GM12878 (cell line): ENCODE measurements around the gene SFN. TPM values are rescaled to one million over a fixed set of nuclear protein-coding genes. Genes with fewer than 3 reads are reported as not detected.

Experiments used
- ATAC-seq: fragments of 200-7000 bp; cut with Tn5 transposase; 3 replicates; pipeline ENCODE4 v1.9.1; 2020; ENCODE audit warnings: mild to moderate bottlenecking, moderate library complexity
- BruUV-seq: library from RNA; stranded (reverse); fragments of 400-500 nt; replicated peaks from 2 replicates; lab custom pipeline; 2021; lab: Mats Ljungman, UMichigan
- CTCF ChIA-PET: fragments of 300-600 bp; sonication (Branson Sonifier 250); formaldehyde crosslinking; extraction: SDS; loops from one replicate; lab custom pipeline; 2021; ENCODE audit warnings: inconsistent platforms; lab: Yijun Ruan, JAX
- POLR2A ChIA-PET: fragments of 350-600 bp; formaldehyde crosslinking; extraction: SDS; loops from one replicate; lab custom pipeline; 2021; ENCODE audit warnings: inconsistent platforms; lab: Charles Lee
- RAD21 ChIA-PET: fragments of 300-600 bp; sonication (Branson Sonifier 250); formaldehyde crosslinking; loops from one replicate; lab custom pipeline; 2023; ENCODE audit warnings: antibody characterized with exemption; ENCODE audit not compliant: unreplicated experiment; lab: Charles Lee
- SMC1A ChIA-PET: fragments of 300-600 bp; sonication (Branson Sonifier 250); formaldehyde crosslinking; loops from one replicate; lab custom pipeline; 2023; ENCODE audit not compliant: unreplicated experiment, uncharacterized antibody; lab: Charles Lee
- DNase-seq: peaks from one replicate; pipeline ENCODE4 v3.0.0-alpha.2; 2011; ENCODE audit warnings: low read depth, low spot score
- FAIRE-seq: peaks from 3 replicates; lab custom pipeline; 2011; peaks lifted over from hg19 to GRCh38; lab: Jason Lieb, UNC
- H2AFZ ChIP-seq: 2 replicates; pipeline ENCODE4 v1.6.0; 2011; ENCODE audit warnings: low read depth, low read length, control low read depth; ENCODE audit not compliant: control insufficient read depth
- H3K27ac ChIP-seq: 2 replicates; pipeline ENCODE4 v1.5.1; 2011; ENCODE audit warnings: control low read depth; ENCODE audit not compliant: control insufficient read depth, insufficient read depth
- H3K27me3 ChIP-seq, 2 experiments: replicated peaks in 1 of 2; 2 replicates each; pipeline versions ENCODE4 v1.6.0 to v1.6.1; 2011; ENCODE audit warnings: low read length in 1 of 2; ENCODE audit not compliant: control insufficient read depth in 2 of 2, insufficient read depth in 2 of 2
- H3K36me3 ChIP-seq, 2 experiments: 2 replicates each; pipeline ENCODE4 v1.5.1; 2011; ENCODE audit warnings: low read length in 1 of 2; ENCODE audit not compliant: control insufficient read depth in 2 of 2, insufficient read depth in 2 of 2
- H3K4me1 ChIP-seq: 2 replicates; pipeline ENCODE4 v1.6.1; 2011; ENCODE audit warnings: mild to moderate bottlenecking, low read length, moderate library complexity, mixed read lengths; ENCODE audit not compliant: control insufficient read depth, insufficient read depth
- H3K4me2 ChIP-seq: 2 replicates; pipeline ENCODE4 v1.6.0; 2011; ENCODE audit warnings: control low read depth; ENCODE audit not compliant: control insufficient read depth, insufficient read depth
- H3K4me3 ChIP-seq: fragments of 200-600 bp; sonication (generic); 2 replicates; pipeline ENCODE4 v1.5.1; 2016
- H3K79me2 ChIP-seq: 2 replicates; pipeline ENCODE4 v1.6.0; 2011; ENCODE audit warnings: low read length; ENCODE audit not compliant: control insufficient read depth, insufficient read depth
- H3K9ac ChIP-seq: 2 replicates; pipeline ENCODE4 v1.8.0; 2011; ENCODE audit warnings: low read length, control low read depth, mixed read lengths; ENCODE audit not compliant: control insufficient read depth, insufficient read depth
- H3K9me3 ChIP-seq: replicated peaks from 3 replicates; pipeline ENCODE4 v1.5.1; 2011; ENCODE audit warnings: mild to moderate bottlenecking, low read length; ENCODE audit not compliant: control insufficient read depth, insufficient read depth
- H4K20me1 ChIP-seq: 2 replicates; pipeline ENCODE4 v1.6.0; 2011; ENCODE audit not compliant: control insufficient read depth, insufficient read depth
- HDAC6 ChIP-seq: fragments of 200-600 bp; sonication (generic); IDR thresholded peaks from one replicate; pipeline ENCODE4 v1.8.0; 2017; ENCODE audit warnings: antibody characterized with exemption; ENCODE audit not compliant: unreplicated experiment
- IKZF2 ChIP-seq, 2 experiments: fragments of 450-650 bp; IDR thresholded peaks; 2 replicates each; pipeline ENCODE4 v1.6.1; 2017; ENCODE audit warnings: mild to moderate bottlenecking in 2 of 2, moderate library complexity in 2 of 2
- MAX ChIP-seq: IDR thresholded peaks from 2 replicates; pipeline ENCODE4 v1.6.1; 2012; ENCODE audit warnings: low read depth, low read length, improper control_type of control experiment
- POLR2A ChIP-seq: IDR thresholded peaks from 2 replicates; pipeline ENCODE4 v1.6.1; 2011; ENCODE audit warnings: low read depth, mild to moderate bottlenecking, low read length
- POU2F2 ChIP-seq: IDR thresholded peaks from 3 replicates; pipeline ENCODE4 v1.6.1; 2011; ENCODE audit warnings: low read depth, mild to moderate bottlenecking, low read length, borderline replicate concordance
- RFX5 ChIP-seq: IDR thresholded peaks from 2 replicates; pipeline ENCODE4 v1.6.1; 2011; ENCODE audit warnings: low read depth, low read length, improper control_type of control experiment
- SIN3A ChIP-seq: IDR thresholded peaks from 2 replicates; pipeline ENCODE4 v1.6.1; 2012; ENCODE audit warnings: low read depth, low read length, improper control_type of control experiment
- SIX5 ChIP-seq: IDR thresholded peaks from 2 replicates; pipeline ENCODE4 v1.6.1; 2011; ENCODE audit warnings: mild to moderate bottlenecking, low read depth, low read length, moderate library complexity; ENCODE audit not compliant: severe bottlenecking
- SMARCA5 ChIP-seq: fragments of 450-650 bp; IDR thresholded peaks from 2 replicates; pipeline ENCODE4 v1.6.1; 2017; ENCODE audit warnings: mild to moderate bottlenecking
- SMC3 ChIP-seq: IDR thresholded peaks from 2 replicates; pipeline ENCODE4 v1.6.1; 2011; ENCODE audit warnings: low read length, improper control_type of control experiment, borderline replicate concordance
- ZNF217 ChIP-seq: fragments of 450-650 bp; IDR thresholded peaks from 2 replicates; pipeline ENCODE4 v1.6.1; 2017; ENCODE audit warnings: antibody characterized with exemption, mild to moderate bottlenecking
- WGBS: methylation state at CpG from one replicate; pipeline ENCODE4 v1.1.6; 2016; ENCODE audit warnings: low lambda C conversion rate; ENCODE audit not compliant: insufficient replicate concordance, insufficient coverage; ENCODE audit errors: missing lambda C conversion rate; 5-methylcytosine and 5-hydroxymethylcytosine counted together
- in situ Hi-C: fragments of 300-500 bp; cut with MboI; formaldehyde crosslinking; loops from 9 replicates; pipeline ENCODE4 v1.14.3; 2018; ENCODE audit warnings: mixed read lengths
- intact Hi-C: fragments of 100-400 bp; cut with micrococcal nuclease; formaldehyde crosslinking; loops from one replicate; pipeline ENCODE4 v1.14.2; 2022; ENCODE audit not compliant: unreplicated experiment
- polyA plus RNA-seq, 11 experiments: library from polyadenylated mRNA; depleted of rRNA in 4 of 11; unstranded in 6 of 11; stranded (reverse) in 5 of 11; fragments of >200 nt; fragmentation: Nextera tagmentation in 4 of 11; fragmentation: Illumina TruSeq in 1 of 11; extraction: Ambion mirVana in 4 of 11; extraction: Trizol in 1 of 11; gene quantifications; 1 replicate in 1 of 11; 2 replicates in 10 of 11; pipeline versions ENCODE4 v1.2.1 to v1.2.3, GENCODE V29; 2011 to 2016; ENCODE audit warnings: inconsistent platforms in 2 of 11, missing spikeins in 2 of 11, low read depth in 1 of 11
- total RNA-seq, 4 experiments: library from RNA; depleted of rRNA in 3 of 4; stranded (reverse); fragments of >200 nt in 3 of 4; fragmentation: Illumina TruSeq in 1 of 4; extraction: Trizol in 1 of 4; gene quantifications; 2 replicates each; pipeline versions ENCODE4 v1.2.1 to v1.2.3, GENCODE V29; 2013 to 2021

The SFN gene
- total and polyA plus RNA-seq, 10 of the 15 experiments (the other 5 are each of a cell fraction or from before 2014, with no cell fraction given), result 0.19 to 2.9 (median 1.0) TPM

GRCh38 chr1:26853600-26853999, 9.3 kb upstream of the SFN start:
- H3K4me1 ChIP-seq, result no peaks in the 10 kb centered on the region
- DNase-seq (no peak), ATAC-seq (no peak), FAIRE-seq (no peak)
- SMC1A ChIA-PET, result interaction anchor here (0.6 kb wide), 1 partner anchor 121 kb away, joined by 3 read pairs; no protein-coding TSS in a partner anchor
- H3K27me3 ChIP-seq, result no peaks in the 10 kb centered on the region
- no peak overlapping the region for H3K4me2 ChIP-seq
- no peaks in the 10 kb centered on the region for H4K20me1 ChIP-seq
- H3K4me3 ChIP-seq, result no peak overlapping the region
- intact Hi-C loops (loop anchor here (1.0 kb wide), 1 partner anchor 25 kb away; no protein-coding TSS in a partner anchor), in situ Hi-C loops (no loop called here)
- H3K27ac ChIP-seq, result no peak overlapping the region
- no peak overlapping the region for H3K9ac ChIP-seq
- WGBS, result 96% methylated on average over 10 of the region's 10 CpGs
- RAD21 ChIA-PET, result no interaction called here
- BruUV-seq, result no TSS peak
- peaks cover 27 to 51% of the 10 kb centered on the region in 2 experiments for H3K36me3 ChIP-seq
- TF ChIP-seq RFX5, result no peak
- no peak for TF ChIP-seq SIN3A
- TF ChIP-seq SMC3, result no peak
- no peak for TF ChIP-seq IKZF2 (IDR thresholded peaks at IDR 0.05)
- TF ChIP-seq POLR2A, result no peak
- no peak for TF ChIP-seq SMARCA5
- POLR2A ChIA-PET, result no interaction called here
- CTCF ChIA-PET, result interaction anchor here (0.8 to 1.7 kb wide), 3 partner anchors 15 to 44 kb away, joined by 3 to 4 read pairs (median 3); no protein-coding TSS in a partner anchor
- no peak overlapping the region for H2AFZ ChIP-seq
- no peaks in the 10 kb centered on the region for H3K9me3 ChIP-seq
- H3K79me2 ChIP-seq, result no peaks in the 10 kb centered on the region

- Histone ChIP-seq H3K36me3 (peaks cover 21 to 39% of the 10 kb centered on the region in 2 experiments), H2AFZ (no peak overlapping the region), H3K4me2 (no peak overlapping the region), H4K20me1 (no peaks in the 10 kb centered on the region), H3K27me3 (no peaks in the 10 kb centered on the region), H3K4me1 (no peaks in the 10 kb centered on the region), H3K27ac (no peak overlapping the region), H3K79me2 (no peaks in the 10 kb centered on the region), H3K9me3 (no peaks in the 10 kb centered on the region), H3K4me3 (no peak overlapping the region), H3K9ac (no peak overlapping the region)
- intact Hi-C loops (no loop called here), in situ Hi-C loops (no loop called here)
- ChIA-PET POLR2A (interaction anchor here (0.5 kb wide), 1 partner anchor 46 kb away, joined by 3 read pairs; no protein-coding TSS in a partner anchor), SMC1A (interaction anchor here (1.2 to 1.4 kb wide), 2 partner anchors 10 to 43 kb away, joined by 4 read pairs; no protein-coding TSS in a partner anchor), RAD21 (interaction anchor here (1.0 to 1.6 kb wide), 2 partner anchors 10 to 32 kb away, joined by 4 to 5 read pairs; no protein-coding TSS in a partner anchor), CTCF (interaction anchor here (0.6 to 2.8 kb wide), 8 partner anchors 10 to 251 kb away, joined by 3 to 11 read pairs (median 4); no protein-coding TSS in a partner anchor)
- FAIRE-seq (no peak), ATAC-seq (no peak), DNase-seq (no peak)
- WGBS, result 98% methylated on average over 5 of the region's 5 CpGs
- TF ChIP-seq HDAC6, result no peak
- TF ChIP-seq SIX5, result no peak
- no peak for TF ChIP-seq ZNF217
- no peak for TF ChIP-seq POU2F2
- no peak for TF ChIP-seq MAX
- no TSS peak for BruUV-seq
Measured at GRCh38 chr1:26854906-26855305, 8.0 kb upstream of the SFN start.
